HG02973 (cell line): ENCODE results near the gene ITCH.
"Not testable (repeated sequence)": the region's sequence is repeated elsewhere in the genome, so short reads cannot be mapped to it uniquely, and the experiment has no call there.

Experiments used
- ATAC-seq: cut with Tn5 transposase; IDR thresholded peaks from one replicate; pipeline ENCODE4 v1.9.1; 2021; ENCODE audit warnings: moderate library complexity; ENCODE audit not compliant: unreplicated experiment

Gene ITCH

DNA sequence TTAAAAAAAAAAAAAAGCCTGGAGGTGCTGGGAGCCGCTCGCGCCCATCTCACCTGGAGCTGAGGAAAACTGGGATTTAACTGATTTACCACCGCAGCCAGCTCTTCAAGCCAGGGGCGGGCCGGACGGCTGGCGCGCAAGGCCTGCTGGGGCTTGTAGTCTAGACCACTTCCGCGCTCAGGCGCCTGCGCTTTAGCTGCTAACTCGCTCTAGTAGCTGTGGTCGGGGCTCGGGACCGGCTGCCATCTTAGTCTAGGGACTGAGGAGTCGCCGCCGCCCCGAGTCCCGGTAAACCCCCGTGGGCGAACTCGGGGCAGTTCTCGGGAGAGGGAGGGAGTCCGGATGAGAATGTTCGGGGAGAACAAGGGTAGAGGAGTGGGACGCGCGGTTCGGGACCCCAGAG is at the start of gene ITCH:
ITCH (plus strand) TSS at position 212 of the 403 bp plus-strand sequence. CDS start 30,539 bp downstream, outside the sequence.
- ATAC-seq, result peak; percentile 86

DNA sequence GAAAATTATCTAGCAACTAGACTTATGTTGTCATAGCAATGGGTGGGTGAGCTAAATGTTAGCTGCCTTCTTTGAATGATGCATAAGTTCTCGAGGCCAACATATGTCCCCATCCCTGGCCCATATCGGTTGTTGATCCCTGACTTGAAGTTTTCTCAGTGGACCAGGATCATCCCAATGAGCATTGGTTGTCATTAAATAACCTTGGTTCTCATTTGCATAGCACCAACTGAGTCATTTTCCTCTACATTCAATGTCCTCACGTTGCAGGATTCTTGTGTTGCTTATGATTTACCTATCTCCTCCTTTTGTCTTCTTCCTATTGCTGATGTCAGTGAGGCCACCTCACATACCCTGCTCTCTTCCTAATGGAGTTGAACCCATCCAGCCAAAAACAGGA is 47.8 kb upstream of the ITCH start:
- no peak for ATAC-seq

DNA sequence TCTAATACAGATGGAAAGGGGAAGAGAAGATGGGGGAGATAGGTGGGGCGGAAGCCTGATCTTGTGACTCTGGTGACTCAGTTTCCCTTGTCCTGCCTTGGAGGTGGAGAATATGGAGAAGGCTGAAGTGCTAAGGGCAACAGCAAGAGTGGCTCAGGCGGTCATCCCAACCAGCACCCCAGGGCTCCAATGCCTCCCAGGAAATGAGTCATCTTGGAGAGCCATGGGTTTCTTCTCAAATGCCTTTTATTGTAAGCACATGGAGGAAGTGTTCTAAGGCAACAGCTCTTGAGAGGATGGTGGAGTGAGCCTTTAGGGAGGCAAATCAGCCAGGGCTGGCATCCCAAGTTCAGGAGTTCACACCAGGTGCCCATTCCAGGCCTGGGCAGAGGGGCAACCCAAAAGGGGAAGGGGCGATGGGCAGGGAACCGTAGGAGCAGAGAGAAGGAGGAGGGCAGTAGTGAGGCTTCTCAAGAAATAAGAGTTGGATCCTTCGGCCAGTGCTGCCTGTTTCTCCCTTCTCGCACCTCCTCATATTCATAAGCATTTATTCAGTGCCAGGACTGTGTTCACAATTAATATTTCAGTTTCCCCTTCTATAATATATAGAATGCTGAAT is 46.8 kb upstream of the ITCH start:
- no peak for ATAC-seq

DNA sequence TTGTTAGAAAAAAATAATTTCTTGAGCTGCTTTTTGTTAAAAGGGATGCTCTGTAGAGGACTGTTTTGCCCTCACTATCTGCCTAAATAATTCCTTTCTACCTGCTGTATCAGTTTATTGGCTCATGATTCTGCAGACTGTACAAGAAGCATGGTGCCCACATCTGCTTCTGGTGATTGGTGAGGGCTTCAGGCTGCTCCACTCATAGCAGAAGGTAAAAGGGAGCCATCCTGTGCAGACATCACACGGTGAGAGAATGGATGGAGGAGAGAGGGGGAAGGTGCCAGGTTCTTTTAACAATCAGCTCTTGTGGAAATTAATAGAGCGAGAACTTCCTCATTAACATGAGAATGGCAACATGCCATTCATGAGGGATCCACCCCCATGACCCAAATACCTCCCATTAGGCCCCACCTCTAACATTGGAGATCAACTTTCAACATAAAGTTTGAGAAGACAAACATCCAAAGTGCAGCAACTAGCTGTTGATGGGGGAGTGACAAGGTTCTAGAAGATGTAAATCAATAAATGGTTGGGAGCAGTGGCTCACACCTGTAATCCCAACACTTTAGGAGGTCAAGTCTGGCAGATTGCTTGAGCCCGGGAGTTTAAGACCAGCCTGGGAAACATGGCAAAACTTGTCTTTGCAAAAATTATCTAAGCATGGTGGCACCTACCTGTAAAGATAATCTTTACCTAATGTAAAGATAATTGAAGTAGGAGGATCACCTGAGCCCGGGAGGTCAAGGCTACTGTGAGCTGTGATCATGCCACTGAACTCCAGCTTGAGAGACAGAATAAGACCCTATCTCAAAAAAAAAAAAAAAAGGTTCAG is 44.2 kb upstream of the ITCH start:
- ATAC-seq, result no peak

DNA sequence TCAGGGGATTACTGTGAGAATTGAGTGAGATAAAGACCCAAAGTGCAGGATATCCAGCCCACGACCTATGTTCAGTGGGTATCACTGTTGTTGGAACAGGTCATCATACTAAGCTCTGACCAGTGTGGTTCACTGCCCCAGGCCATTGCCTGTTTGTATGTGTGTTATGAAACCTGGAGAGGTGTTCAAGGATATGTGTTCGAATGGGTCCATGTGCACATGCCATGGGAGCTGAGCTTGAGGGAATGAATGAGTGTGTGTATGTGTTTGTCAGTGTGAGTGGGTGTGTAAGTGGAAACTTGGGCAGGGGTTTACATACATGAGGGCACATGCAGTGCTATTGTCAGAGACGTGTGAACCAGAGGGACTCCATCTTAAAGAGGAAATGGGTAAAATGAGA is 42.2 kb upstream of the ITCH start:
- ATAC-seq, result no peak

DNA sequence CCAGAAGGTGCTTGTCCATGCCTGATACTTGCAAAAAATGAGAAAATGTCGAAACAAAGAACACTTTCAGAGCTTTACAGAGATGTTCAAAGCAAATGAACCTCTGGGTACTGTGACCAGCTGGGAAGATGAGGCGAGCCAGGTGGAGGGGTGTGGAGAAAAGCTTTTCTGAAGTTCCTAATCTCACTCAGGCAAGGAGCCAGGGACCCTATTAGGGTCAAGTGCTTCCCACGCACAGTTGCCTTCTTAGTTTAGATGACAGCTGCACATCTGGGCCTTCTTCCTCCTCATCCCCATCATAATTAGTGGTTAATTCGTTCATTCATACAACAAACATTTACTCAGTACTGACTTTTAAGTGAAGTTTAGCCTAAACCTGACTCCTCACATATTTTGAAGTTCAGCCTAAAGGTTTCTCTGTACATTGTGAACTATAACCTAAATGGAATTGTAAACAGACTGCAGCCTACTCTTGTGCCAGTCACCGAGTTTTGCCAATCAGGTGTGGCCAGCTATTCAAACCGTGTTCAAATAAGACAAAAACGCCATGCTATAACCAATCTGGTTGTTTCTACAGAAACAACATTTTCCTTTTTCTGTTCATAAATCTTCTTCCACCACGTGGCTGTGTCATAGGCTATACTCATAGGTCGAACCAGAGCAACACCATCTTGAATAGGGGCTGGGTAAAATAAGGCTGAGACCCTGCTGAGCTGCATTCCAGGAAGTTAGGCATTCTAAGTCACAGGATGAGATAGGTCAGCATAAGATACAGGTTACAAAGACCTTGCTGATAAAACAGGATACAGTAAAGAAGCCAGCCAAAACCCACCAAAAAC is 40.6 kb upstream of the ITCH start:
- no peak for ATAC-seq

DNA sequence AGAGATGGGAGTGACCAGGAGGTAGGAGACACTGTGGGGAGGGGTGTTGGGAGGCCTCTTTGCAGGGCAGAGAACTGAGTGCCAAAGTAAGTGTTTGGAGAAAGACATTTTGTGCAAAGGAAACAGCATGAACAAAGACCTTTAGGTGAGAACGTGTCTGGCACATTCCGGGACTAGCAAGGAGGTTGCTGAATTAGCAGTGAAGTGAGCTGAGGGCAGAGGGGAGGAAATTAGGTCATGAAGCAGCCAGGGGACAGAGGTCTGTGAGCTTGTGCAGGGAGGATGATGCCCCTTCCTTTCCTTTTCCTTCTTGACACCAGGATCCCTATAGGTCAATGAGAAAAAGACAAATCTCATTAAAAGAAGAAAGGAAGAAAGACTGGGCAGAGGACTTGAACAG is 38.5 kb upstream of the ITCH start:
- ATAC-seq, result no peak

DNA sequence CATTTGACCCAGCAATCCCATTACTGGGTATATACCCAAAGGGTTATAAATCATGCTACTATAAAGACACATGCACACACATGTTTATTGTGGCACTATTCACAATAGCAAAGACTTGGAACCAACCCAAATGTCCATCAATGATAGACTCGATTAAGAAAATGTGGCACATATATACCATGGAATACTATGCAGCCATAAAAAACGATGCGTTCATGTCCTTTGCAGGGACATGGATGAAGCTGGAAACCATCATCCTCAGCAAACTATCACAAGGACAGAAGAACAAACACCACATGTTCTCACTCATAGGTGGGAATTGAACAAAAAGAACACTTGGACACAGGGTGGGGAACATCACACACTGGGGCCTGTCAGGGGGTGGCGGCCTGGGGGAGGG is 34.9 kb upstream of the ITCH start:
- not testable (repeated sequence) for ATAC-seq

DNA sequence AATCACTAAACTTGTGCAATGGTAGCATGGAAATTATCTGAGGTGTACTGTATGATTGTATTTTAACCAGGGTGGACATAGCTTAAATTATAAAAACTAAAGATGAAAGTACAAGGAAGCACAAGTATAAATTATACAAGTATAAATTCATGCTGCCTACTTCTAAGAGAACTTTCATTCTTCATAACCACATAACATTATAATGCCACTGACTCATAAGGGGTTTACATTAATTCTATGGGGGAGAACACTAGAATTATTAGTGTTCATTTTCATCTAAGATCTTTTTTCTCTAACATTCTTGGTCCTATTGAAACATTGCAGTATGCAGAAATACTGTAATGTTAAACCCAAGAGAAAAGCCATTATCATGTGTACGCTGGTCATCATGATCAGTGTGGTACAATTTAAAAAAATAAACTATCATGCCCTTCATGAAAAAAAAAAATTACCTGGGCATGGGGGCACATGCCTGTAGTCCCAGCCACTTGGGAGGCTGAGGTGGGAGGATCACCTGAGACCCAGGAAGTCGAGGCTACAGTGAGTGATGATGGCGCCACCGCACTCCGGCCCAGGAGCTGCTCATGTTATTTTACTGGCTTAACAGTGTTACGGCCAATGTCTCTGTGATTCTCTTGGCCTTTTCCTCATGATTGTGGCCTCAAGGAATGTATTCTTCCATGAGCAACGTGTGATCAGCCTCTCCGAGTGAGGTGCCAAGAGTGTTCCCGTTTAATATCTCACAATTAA is 34.0 kb upstream of the ITCH start:
- ATAC-seq, result no peak

DNA sequence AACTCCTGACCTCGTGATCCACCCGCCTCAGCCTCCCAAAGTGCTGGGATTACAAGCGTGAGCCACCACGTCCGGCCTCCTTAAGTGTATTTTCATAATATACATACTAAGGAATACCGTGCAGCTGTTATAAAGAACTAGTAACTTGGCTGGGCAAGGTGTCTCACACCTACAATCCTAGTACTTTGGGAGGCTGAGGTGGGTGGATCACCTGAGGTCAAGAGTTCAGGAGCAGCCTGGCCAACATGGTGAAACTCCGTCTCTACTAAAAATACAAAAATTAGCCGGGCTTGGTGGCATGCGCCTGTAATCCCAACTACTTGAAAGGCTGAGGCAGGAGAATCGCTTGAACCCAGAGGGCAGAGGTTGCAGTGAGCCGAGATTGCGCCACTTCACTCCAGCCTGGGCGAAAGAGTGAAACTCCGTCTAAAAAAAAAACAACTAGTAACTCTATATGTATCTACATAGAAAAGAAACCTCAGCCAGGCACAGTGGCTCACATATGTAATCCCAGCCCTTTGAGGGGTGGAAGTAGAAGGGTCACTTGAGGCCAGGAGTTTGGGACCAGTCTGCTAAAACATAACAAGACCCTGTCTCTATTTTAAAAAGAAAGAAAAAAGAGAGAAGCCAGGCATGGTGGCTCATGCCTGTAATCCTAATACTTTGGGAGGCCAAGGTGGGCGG is 32.1 kb upstream of the ITCH start:
- not testable (repeated sequence) for ATAC-seq

DNA sequence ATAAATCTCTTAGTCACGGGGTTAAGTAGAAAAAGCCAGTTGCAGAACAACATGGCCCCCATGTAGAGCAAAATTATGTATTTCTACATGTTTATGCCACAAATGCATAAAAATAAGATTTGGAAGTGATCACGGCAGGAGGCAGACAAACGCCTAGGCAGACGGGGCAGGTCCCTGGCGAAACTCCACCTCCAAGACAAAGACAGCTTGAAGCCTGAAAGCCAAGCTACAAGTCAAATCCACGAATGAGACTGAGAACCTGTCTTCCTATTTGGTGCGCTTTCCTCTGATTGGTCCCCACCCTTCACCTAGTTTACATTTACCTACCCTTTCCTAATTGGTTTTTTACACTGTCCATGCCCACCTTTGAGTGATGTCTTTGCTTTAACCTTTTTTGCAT is 31.2 kb upstream of the ITCH start:
- ATAC-seq, result no peak

DNA sequence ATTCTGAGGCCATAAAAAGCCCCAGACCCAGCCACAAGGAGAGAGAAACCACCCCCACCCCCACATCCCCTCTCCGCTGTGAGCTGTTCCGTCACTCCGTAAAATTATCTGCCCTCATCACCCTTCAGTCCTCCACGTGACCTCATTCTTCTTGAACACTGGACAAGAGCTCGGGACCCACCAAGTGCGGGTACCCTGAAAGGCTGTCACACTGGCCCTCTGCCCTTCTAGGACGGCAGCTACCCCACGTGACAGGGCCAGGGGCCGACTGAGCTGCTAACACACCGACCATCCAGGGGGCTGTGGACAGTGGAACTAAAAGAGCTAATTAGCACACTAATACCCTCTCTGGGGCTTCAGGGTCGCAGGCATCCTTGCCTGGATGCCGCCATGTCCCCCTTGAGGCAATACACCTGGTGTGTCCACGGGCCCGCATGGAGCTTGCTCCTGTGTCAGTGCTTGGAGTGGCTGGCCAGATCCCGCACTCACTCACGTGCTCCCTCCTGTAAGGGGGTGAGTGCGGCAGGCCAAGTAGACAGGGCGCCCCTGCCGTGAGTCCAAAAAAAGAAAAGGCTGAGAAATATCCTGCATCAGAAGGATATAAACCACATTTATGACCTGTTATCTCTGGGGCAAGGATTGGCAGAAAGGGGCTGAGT is 30.7 kb upstream of the ITCH start:
- ATAC-seq, result no peak

DNA sequence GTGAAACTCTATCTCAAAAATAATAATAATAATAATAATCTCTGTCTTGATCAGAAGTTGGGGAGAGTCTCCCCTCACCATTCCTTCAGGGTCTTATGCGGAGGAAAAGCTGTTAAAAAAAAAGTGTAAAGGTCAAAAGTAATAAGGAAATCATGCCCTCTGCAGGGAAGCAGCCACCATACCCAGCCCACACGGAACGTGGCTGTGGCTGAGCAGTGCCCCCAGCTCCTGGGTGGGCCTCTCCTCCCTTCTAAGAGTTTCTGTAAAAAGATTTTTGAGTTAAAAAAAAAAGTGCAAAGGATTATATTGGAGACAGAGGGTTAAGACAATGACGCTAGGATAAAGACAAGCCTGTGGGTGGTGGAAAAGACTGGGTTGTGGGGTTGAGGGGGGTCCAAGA is 29.3 kb upstream of the ITCH start:
- no peak for ATAC-seq

DNA sequence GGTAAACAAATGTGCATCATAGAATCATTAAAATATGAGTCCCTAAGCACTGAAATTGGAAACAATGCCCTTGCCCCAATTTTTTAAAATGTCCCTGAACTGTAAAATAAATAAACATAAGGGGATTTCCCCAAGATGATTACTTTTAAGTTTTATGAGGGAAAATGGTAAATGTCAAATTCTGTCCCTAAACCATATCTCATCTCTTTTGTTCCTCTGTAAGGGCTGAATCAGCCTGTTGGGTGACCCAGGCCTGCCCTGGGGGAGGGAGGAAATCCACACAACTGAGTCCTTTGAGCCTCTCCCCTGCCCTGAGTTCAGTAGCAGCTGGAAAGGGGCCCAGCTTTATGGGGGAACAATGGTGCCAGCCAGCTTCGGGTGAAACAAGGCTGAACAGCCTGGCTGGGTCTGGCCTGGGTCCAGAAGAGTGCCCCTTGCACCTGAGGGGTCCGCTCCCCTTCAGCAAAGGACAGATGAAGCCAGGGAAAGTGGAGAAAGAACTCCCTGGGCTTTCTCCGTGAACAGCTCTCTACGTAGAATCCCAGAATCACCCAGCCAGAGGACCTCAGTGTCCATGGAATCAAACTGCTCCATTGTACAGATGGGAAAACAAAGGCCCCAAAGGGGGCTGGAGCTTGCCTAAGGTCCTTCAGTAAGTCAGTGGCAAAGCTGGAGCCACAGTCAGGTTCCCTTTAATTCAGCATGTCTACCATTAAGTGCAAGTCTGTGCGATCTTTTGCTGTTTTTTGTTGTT is 28.2 kb upstream of the ITCH start:
- no peak for ATAC-seq

DNA sequence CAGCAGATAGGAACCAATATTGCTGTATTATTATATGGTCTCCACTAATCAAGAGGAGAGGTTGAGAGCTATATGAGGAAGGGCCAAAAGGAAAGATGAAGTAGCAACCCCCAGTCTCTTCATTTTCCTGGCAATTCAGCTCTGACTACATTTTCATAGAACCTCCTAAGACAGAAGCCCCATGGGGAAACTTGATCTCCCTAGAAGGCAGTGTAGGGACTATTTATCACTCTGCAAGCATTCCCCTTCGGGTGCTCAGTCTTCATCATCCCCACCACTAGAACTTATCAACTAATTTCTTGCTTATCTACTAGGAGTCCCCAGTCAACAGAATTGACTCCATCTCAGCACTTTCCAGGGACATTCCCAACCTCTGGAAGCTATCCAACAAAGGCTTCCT is 25.5 kb upstream of the ITCH start:
- no peak for ATAC-seq

DNA sequence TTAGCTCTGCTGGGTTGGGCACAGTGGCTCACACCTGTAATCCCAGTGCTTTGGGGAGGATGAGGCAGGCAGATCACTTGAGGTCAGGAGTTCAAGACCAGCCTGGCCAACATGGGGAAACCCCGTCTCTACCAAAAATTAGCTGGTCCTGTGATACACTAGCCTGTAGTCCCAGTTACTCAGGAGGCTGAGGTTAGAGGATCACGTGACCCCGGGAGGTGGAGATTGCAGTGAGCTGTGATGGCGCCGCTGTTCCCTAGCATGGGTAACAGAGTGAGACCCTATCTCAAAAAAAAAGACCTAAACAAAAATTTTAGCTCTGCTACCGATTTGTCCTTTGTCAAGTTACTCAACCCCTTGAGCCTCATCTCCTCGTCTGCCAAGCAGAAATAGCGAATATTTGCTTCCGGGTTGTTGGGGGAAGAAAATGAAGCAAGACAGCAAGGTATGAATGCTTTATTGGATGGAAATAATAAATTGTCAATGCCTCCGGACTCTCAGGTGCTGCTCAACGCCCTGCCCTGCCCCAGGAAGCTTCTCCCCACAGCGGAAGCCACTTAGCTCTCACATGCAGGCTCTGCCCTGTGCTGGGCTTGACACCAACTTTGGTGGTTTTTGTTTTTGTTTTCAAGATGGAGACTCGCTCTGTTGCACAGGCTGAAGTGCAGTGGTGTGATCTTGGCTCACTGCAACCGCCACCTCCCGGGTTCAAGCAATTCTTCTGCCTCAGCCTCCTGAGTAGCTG is 24.9 kb upstream of the ITCH start:
- ATAC-seq, result no peak

DNA sequence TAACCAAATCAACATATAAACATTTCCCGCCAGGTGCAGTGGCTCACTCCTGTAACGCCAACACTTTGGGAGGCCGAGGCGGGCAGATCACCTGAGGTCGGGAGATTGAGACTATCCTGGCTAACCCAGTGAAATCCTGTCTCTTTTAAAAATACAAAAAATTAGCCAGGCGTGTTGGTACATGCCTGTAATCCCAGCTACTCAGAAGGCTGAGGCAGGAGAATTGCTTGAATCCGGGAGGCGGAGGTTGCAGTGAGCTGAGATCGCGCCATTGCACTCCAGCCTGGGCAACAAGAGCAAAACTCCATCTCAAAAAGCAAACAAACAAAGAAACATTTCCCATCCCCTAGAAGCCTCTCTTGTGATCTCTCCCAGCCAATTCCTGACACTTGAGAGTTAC is 22.3 kb upstream of the ITCH start:
- not testable (repeated sequence) for ATAC-seq

DNA sequence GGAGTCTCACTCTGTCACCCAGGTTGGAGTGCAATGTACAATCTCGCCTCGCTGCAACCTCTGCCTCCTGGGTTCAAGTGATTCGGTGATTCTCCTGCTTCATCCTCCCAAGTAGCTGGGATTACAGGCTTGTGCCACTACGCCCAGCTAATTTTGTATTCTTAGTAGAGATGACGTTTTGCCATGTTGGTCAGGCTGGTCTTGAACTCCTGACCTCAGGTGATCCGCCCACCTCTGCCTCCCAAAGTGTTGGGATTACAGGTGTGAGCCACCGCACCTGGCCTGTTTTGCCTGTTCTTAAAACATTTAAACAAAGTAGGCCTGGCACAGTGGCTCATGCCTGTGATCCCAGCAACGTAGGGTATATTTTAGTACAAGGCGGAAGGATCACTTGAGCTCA is 21.9 kb upstream of the ITCH start:
- ATAC-seq, result not testable (repeated sequence)
